Measurements from ENCODE around the gene IDH1.
"Not testable (repeated sequence)": the region's sequence is repeated elsewhere in the genome, so short reads cannot be mapped to it uniquely, and the experiment has no call there.

IDH1 gene

DNA sequence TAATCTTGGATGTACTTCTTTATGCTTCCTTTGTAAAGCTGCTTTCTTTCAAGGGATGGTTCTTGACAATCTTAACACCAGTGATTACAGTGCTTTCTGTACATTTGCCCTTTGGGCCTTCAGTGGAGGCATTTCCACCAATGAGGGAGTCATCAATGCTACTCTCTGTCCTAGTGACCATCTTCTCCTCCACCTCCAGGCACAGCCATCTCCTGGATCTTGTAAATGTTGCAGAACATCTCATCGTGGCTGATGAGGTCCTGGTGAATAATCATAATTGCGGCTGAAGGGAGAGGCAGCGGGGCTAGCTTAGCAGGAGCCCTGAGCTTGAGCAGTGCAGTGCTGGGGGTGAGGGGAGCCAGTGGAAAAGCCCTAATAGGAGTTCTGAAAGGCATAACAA lies 32.5 kb downstream of the IDH1 start:
- FAIRE-seq (no peak), DNase-seq (ENCODE audit: insufficient read length, low spot score) (peak; percentile 10)

DNA sequence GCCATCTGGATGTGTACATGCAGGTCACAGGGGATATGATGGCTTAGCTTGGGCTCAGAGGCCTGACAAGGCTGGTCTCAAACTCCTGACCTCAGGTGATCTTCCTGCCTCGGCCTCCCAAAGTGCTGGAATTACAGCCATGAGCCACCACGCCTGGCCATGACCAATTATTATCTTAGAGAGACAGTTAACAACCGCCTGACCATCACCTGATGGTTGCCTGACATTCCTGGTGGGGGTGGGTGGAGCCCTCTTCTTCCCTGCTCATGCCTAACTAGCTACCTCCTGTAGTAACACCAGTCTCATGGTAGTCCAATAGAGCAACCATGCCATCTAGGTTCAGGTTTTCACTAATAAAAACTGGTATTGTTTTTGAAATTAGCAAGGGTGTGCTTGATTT lies 33.0 kb downstream of the IDH1 start:
- not testable (repeated sequence) for FAIRE-seq; DNase-seq (ENCODE audit: insufficient read length, low spot score)

DNA sequence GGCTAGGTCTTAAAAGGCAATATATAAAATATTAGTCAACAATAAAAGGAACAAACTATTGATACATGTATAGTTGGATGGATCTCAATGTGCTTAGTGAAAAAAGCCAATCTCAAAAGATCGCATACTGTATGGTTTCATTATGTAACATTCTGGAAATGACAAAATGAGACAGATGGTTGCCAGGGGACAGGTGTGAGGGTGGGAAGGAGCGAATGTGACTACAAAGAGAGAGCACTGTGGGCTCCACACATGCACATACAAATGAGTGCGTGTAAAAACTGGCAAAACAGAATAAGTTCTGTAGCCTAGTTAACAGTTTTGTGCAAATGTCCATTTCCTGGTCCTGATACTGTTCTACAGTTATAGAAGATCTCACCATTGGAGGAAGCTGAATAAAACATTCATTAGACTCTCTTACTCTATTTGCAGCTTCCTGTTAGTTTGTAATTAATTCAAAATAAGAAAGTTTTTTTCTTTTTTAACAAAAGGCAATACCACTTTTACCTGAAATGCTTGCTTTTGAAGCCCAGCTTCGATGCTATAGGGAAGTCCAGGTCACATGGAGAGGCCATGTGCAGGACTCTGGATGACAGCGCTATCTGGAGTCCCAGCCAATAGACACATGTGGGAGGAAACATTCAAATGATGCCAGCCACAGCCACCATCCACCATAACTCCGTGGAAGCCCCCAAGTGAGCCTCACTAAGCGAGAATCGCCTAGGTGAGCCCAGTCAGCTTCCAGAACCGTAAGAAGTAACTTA lies 44.0 kb downstream of the IDH1 start:
- DNase-seq (ENCODE audit: insufficient read length, low spot score) (no peak), FAIRE-seq (no peak)

DNA sequence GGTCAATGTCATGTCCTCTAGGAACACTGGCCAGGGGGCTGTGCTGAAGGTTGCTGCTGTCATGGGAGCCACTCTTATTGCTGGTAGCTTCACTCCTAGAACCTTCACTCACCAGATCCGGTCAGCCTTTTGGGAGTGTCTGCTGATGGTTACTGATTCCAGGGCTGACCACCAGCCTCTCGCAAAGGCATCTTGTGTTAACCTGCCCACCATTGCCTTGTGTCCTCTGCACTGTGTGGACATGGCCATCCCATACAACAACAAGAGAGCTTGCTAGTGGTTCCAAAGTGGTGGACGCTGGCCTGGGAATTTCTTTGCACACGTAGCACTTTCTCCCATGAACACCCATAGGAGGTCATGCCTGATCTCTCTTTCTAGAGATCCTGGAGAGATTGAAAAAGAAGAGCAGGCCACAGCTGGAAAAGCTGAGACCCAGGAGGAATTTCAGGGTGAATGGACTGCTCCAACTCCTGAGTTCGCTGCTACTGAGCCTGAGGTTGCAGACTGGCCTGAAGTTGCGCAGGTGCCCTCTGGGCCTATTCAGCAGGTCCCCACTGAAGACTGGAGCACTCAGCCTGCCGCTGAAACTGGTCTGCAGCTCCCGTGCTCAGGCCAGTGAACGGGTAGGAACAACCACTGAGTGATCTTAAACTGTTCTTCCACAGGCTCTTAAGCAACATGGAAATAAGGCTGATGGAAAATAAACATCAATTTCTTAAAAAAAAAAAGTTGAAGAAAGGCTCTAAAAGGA lies 46.4 kb downstream of the IDH1 start:
- DNase-seq (ENCODE audit: insufficient read length, low spot score) (no peak), FAIRE-seq (no peak)

- no peak for DNase-seq (ENCODE audit: insufficient read length, low spot score)
- no peak for FAIRE-seq
Measured at GRCh38 chr2:208207769-208208168, 47.1 kb downstream of the IDH1 start.

DNA sequence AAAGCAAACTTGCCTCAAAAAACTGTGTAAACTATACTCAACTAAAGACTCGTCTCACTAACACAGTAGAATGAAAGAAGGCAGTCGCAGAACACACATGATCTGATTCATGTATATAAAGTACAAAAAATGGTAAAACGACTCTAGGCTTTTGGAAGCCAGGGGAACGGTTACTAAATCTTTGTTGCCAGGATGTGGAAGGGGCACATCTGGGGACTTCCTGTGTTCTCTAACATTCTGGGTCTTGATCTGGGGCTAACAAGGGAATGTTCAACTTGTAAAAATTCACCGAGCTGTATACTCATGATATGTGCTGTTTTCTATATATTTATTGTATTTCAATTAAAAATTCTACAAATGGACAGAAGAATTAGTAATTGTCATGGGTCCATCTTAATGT lies 50.7 kb downstream of the IDH1 start:
- no peak for DNase-seq (ENCODE audit: insufficient read length, low spot score)
- no peak for FAIRE-seq

GRCh38 chr2:208195531-208195930 lies 59.3 kb downstream of the IDH1 start:
- DNase-seq (ENCODE audit: insufficient read length, low spot score) (no peak), FAIRE-seq (no peak)

- no peak for DNase-seq (ENCODE audit: insufficient read length, low spot score)
- FAIRE-seq = no peak
Measured at GRCh38 chr2:208192611-208193236, 62.1 kb downstream of the IDH1 start.

DNA sequence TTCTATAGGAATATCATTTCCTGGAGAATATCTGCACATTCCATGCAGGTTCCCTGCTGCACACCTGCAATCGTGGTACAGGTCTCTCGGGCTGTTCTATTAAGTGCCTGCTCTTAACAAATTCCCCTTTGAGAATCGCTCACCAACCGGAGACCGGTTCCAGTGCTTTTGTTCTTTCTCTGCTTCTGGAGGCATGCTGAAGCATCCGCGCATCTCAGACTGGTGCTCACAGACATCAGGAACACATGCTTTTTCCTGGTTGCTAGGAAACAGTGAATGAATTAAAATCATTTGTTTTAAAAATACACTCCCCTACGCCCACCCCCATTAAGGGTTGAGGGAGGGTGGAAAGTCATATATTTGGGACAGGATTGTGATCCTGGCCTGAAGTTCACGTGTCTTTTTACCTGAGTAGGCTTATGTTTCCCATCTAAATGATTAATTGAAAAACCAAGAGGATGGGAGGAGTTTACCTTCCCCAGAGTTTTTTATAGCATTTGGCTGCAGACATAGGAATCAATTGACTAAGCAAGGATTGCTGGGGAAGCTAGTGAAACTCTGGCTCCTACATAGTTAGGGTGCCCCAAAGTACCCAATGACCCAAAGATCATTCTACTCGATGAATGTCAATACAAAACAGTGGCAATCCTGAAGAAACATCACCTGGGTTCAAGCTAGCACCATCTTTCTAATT lies 64.9 kb downstream of the IDH1 start, which contains the start of gene C2orf80:
Gene C2orf80 (minus strand): TSS at position 221 of the 694 bp plus-strand sequence. CDS start 3,044 bp downstream, outside the sequence.
- DNase-seq (ENCODE audit: insufficient read length, low spot score) = no peak
- no peak for FAIRE-seq

GRCh38 chr2:208189069-208189809 lies 65.6 kb downstream of the IDH1 start:
- no peak for DNase-seq (ENCODE audit: insufficient read length, low spot score)

DNA sequence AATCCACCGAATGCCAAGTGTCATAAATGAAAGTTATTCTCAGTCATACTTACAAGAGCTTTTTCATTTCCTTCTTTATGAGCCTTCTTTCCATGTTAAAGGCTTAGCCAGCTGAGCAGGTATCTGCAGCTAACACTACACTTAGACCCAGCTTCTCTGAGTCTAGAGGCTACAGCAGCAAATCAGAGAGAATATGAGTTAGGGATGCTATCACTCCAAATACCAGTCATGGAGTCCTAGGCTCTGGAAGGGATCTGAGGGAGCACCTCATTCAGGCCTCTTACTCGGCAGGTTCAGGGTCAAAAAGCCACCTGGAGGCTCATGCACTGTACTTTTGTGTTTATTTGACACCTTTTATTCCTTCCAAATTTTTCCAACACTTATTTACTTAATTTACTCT lies 68.0 kb downstream of the IDH1 start:
- DNase-seq (ENCODE audit: insufficient read length, low spot score) (no peak), FAIRE-seq (no peak)

More at GRCh38 chr2:208189069-208189809, 65.6 kb downstream of the IDH1 start:
- no peak for FAIRE-seq

- DNase-seq (ENCODE audit: insufficient read length, low spot score) (no peak), FAIRE-seq (no peak)
Measured at GRCh38 chr2:208186465-208186864, 68.4 kb downstream of the IDH1 start.
